Stimulated activated CD4-positive, alpha-beta T cell treated with anti-CD3 and anti-CD28 coated beads, Interleukin-12 subunit alpha, Interleukin-12 subunit beta, amount 100 ng/mL, for 4 hours (primary cell): ENCODE measurements around the gene INO80B.
A peak's percentile ranks its signal among the peaks of the same experiment; 100 is the strongest.
"Not testable (repeated sequence)": the region's sequence is repeated elsewhere in the genome, so short reads cannot be mapped to it uniquely, and the experiment has no call there.

Experiments
- DNase-seq: peaks from one replicate; pipeline ENCODE4 v3.0.0-alpha.2; 2020

Gene INO80B

GRCh38 chr2:74450570-74451190, 4.2 kb upstream of the INO80B start:
- DNase-seq: no peak

- no peak for DNase-seq
These were observed 2.3 kb downstream of the INO80B start for GRCh38 chr2:74457129-74457548.

- peak; percentile 79 for DNase-seq
These were observed 2.8 kb downstream of the INO80B start for GRCh38 chr2:74457549-74458131.

GRCh38 chr2:74458132-74458937, 3.4 kb downstream of the INO80B start, which contains the start of gene WBP1:
TSS of gene WBP1 (plus strand) at chr2:74458438. CDS start at chr2:74458603, 165 bp downstream.
- peak; percentile 96 for DNase-seq

GRCh38 chr2:74458938-74459363, 4.1 kb downstream of the INO80B start:
- no peak for DNase-seq

- not testable (repeated sequence) for DNase-seq
These were observed 4.7 kb downstream of the INO80B start for GRCh38 chr2:74459503-74460118.

GRCh38 chr2:74460187-74460586, 5.3 kb downstream of the INO80B start:
- DNase-seq: not testable (repeated sequence)

- DNase-seq: no peak
These were observed 6.5 kb downstream of the INO80B start for GRCh38 chr2:74461187-74462053.

GRCh38 chr2:74462054-74462785, 7.3 kb downstream of the INO80B start:
- no peak for DNase-seq

- DNase-seq: no peak
These were observed 7.9 kb downstream of the INO80B start for GRCh38 chr2:74462786-74463105.

GRCh38 chr2:74464406-74464805, 9.5 kb downstream of the INO80B start:
- DNase-seq: no peak

- not testable (repeated sequence) for DNase-seq
These were observed 15.9 kb downstream of the INO80B start for GRCh38 chr2:74470742-74471141.

GRCh38 chr2:74471332-74472065, 16.6 kb downstream of the INO80B start:
- DNase-seq: no peak

GRCh38 chr2:74472086-74472944, 17.4 kb downstream of the INO80B start, which contains the start of gene MRPL53:
TSS of gene MRPL53 (minus strand) at chr2:74472680. CDS start at chr2:74472660, 20 bp downstream.
- peak; percentile 98 for DNase-seq

GRCh38 chr2:74472945-74473258, 18.0 kb downstream of the INO80B start:
- DNase-seq: no peak

- no peak for DNase-seq
These were observed 19.6 kb downstream of the INO80B start for GRCh38 chr2:74474481-74474880.

GRCh38 chr2:74474899-74475298, 20.0 kb downstream of the INO80B start:
- DNase-seq: no peak

GRCh38 chr2:74481431-74481830, 26.5 kb downstream of the INO80B start:
- no peak for DNase-seq

- DNase-seq: peak; percentile 49
These were observed 27.3 kb downstream of the INO80B start for GRCh38 chr2:74481961-74482800.
